H1 (cell line): Measurements from ENCODE around the gene GPRIN1. TPM values are rescaled to one million over a fixed set of nuclear protein-coding genes. Genes with fewer than 3 reads are reported as not detected.

Experiments used
- CTCF ChIA-PET: fragments of 300-600 bp; sonication (Branson Sonifier 250); formaldehyde crosslinking; loops from one replicate; lab custom pipeline; 2021; ENCODE audit not compliant: partially characterized antibody; lab: Charles Lee
- POLR2A ChIA-PET: fragments of 300-600 bp; sonication (Branson Sonifier 250); formaldehyde crosslinking; loops from one replicate; lab custom pipeline; 2021; ENCODE audit warnings: inconsistent platforms; ENCODE audit not compliant: partially characterized antibody; lab: Charles Lee
- DNase-seq, 2 experiments: peaks; one replicate each; pipeline versions ENCODE4 v3.0.0 to v3.0.0-alpha.2; 2010 to 2022; ENCODE audit warnings: low spot score in 2 of 2, low read depth in 1 of 2, mixed read lengths in 1 of 2
- FAIRE-seq: peaks from 2 replicates; lab custom pipeline; 2011; peaks lifted over from hg19 to GRCh38; lab: Jason Lieb, UNC
- H2AFZ ChIP-seq: 2 replicates; pipeline ENCODE4 v1.8.1; 2012; ENCODE audit warnings: low read length, inconsistent platforms
- H2AK5ac ChIP-seq: 2 replicates; pipeline ENCODE4 v1.6.1; 2013; ENCODE audit warnings: low read depth, low read length
- H2BK120ac ChIP-seq: replicated peaks from 2 replicates; pipeline ENCODE3; 2013; ENCODE audit warnings: low read depth, low read length, inconsistent platforms
- H2BK12ac ChIP-seq: 2 replicates; pipeline ENCODE4 v1.6.1; 2013; ENCODE audit warnings: low read depth, low read length
- H2BK15ac ChIP-seq: 2 replicates; pipeline ENCODE4 v1.6.1; 2013; ENCODE audit warnings: low read length
- H2BK20ac ChIP-seq: 2 replicates; pipeline ENCODE4 v1.6.1; 2013; ENCODE audit warnings: low read length
- H2BK5ac ChIP-seq: 2 replicates; pipeline ENCODE4 v1.6.1; 2013; ENCODE audit warnings: low read depth, low read length
- H3K14ac ChIP-seq: 2 replicates; pipeline ENCODE4 v1.6.1; 2013; ENCODE audit warnings: inconsistent platforms; ENCODE audit not compliant: insufficient read length
- H3K18ac ChIP-seq: 2 replicates; pipeline ENCODE4 v1.6.1; 2013; ENCODE audit warnings: low read length; ENCODE audit errors: extremely low read depth
- H3K23ac ChIP-seq: 2 replicates; pipeline ENCODE4 v1.6.1; 2013; ENCODE audit warnings: inconsistent platforms; ENCODE audit not compliant: insufficient read length
- H3K23me2 ChIP-seq: 2 replicates; pipeline ENCODE4 v1.6.1; 2013; ENCODE audit warnings: low read depth, low read length
- H3K27ac ChIP-seq: 2 replicates; pipeline ENCODE4 v1.6.1; 2011; ENCODE audit warnings: low read depth, low read length, inconsistent platforms
- H3K27me3 ChIP-seq, 4 experiments: replicated peaks in 1 of 4; 1 replicate in 1 of 4; 2 replicates in 3 of 4; pipeline versions ENCODE4 v1.6.1 to v1.8.1; 2011 to 2013; ENCODE audit warnings: low read length in 3 of 4, mild to moderate bottlenecking in 3 of 4, inconsistent platforms in 2 of 4, mixed read lengths in 2 of 4, moderate library complexity in 1 of 4; ENCODE audit not compliant: control insufficient read depth in 3 of 4, insufficient read depth in 3 of 4; ENCODE audit errors: extremely low read depth in 1 of 4
- H3K36me3 ChIP-seq, 4 experiments: 2 replicates each; pipeline versions ENCODE4 v1.6.1 to v1.8.1; 2011 to 2013; ENCODE audit warnings: mild to moderate bottlenecking in 4 of 4, low read length in 3 of 4, moderate library complexity in 2 of 4, control low read depth in 1 of 4, inconsistent platforms in 1 of 4; ENCODE audit not compliant: insufficient read depth in 4 of 4, control insufficient read depth in 2 of 4
- H3K4ac ChIP-seq: replicated peaks from 2 replicates; pipeline ENCODE3; 2013; ENCODE audit warnings: low read length, low read depth, mixed read lengths, inconsistent platforms; ENCODE audit not compliant: insufficient read length
- H3K4me1 ChIP-seq, 4 experiments: replicated peaks in 1 of 4; 1 replicate in 1 of 4; 2 replicates in 3 of 4; pipeline versions ENCODE4 v1.6.1 to v1.8.1; 2011 to 2013; ENCODE audit warnings: low read length in 3 of 4, inconsistent platforms in 2 of 4, mixed read lengths in 1 of 4; ENCODE audit not compliant: insufficient read depth in 4 of 4, control insufficient read depth in 3 of 4
- H3K4me2 ChIP-seq, 2 experiments: 2 replicates each; pipeline versions ENCODE4 v1.6.1 to v1.8.1; 2011 to 2013; ENCODE audit warnings: low read depth in 2 of 2, low read length in 2 of 2, control low read depth in 1 of 2, inconsistent platforms in 1 of 2, mild to moderate bottlenecking in 1 of 2; ENCODE audit not compliant: insufficient read depth in 1 of 2
- H3K4me3 ChIP-seq, 4 experiments: fragments of 200-600, 300-600 bp in 1 of 4; sonication (generic), shearing (Covaris generic), sonication (Bioruptor Twin) in 1 of 4; 2 replicates each; pipeline versions ENCODE4 v1.5.1 to v1.8.1; 2011 to 2016; ENCODE audit warnings: low read length in 4 of 4, low read depth in 3 of 4, control low read depth in 2 of 4, inconsistent platforms in 2 of 4, mild to moderate bottlenecking in 2 of 4, mixed read lengths in 1 of 4, moderate library complexity in 1 of 4; ENCODE audit not compliant: insufficient read depth in 2 of 4; ENCODE audit errors: extremely low read depth in 1 of 4
- H3K56ac ChIP-seq: replicated peaks from 2 replicates; pipeline ENCODE3; 2013; ENCODE audit warnings: low read depth, mild to moderate bottlenecking, mixed read lengths, low read length, inconsistent platforms; ENCODE audit not compliant: insufficient read length
- H3K79me1 ChIP-seq: 2 replicates; pipeline ENCODE4 v1.6.1; 2013; ENCODE audit warnings: low read depth, low read length, control low read depth
- H3K79me2 ChIP-seq, 2 experiments: 2 replicates each; pipeline versions ENCODE4 v1.6.1 to v1.8.1; 2012 to 2013; ENCODE audit warnings: low read length in 2 of 2, mild to moderate bottlenecking in 2 of 2, inconsistent platforms in 1 of 2; ENCODE audit not compliant: insufficient read depth in 2 of 2, control insufficient read depth in 1 of 2
- H3K9ac ChIP-seq, 4 experiments: replicated peaks in 1 of 4; 1 replicate in 1 of 4; 2 replicates in 3 of 4; pipeline versions ENCODE4 v1.6.1 to v1.8.1; 2011 to 2013; ENCODE audit warnings: low read depth in 3 of 4, low read length in 3 of 4, control low read depth in 2 of 4, mild to moderate bottlenecking in 2 of 4, moderate library complexity in 2 of 4, inconsistent platforms in 1 of 4; ENCODE audit errors: extremely low read depth in 1 of 4
- H3K9me3 ChIP-seq, 2 experiments: 2 replicates each; pipeline versions ENCODE4 v1.6.1 to v1.8.1; 2012 to 2013; ENCODE audit warnings: mild to moderate bottlenecking in 2 of 2, moderate library complexity in 2 of 2, control low read depth in 1 of 2, inconsistent platforms in 1 of 2, low read depth in 1 of 2, low read length in 1 of 2, mixed read lengths in 1 of 2; ENCODE audit not compliant: insufficient read depth in 2 of 2
- H4K20me1 ChIP-seq, 2 experiments: replicated peaks in 1 of 2; 2 replicates each; pipeline versions ENCODE3 to v1.8.1; 2011 to 2013; ENCODE audit warnings: inconsistent platforms in 2 of 2, low read length in 2 of 2, mild to moderate bottlenecking in 1 of 2; ENCODE audit not compliant: insufficient read depth in 2 of 2, control insufficient read depth in 1 of 2
- H4K5ac ChIP-seq: 2 replicates; pipeline ENCODE4 v1.6.1; 2013; ENCODE audit warnings: low read length, low read depth, mixed read lengths, inconsistent platforms; ENCODE audit not compliant: insufficient read length
- H4K8ac ChIP-seq: 2 replicates; pipeline ENCODE4 v1.8.0; 2013; ENCODE audit warnings: mild to moderate bottlenecking, moderate library complexity, low read length, inconsistent platforms; ENCODE audit not compliant: insufficient read depth; ENCODE audit errors: extremely low read depth
- H4K91ac ChIP-seq: replicated peaks from 2 replicates; pipeline ENCODE3; 2013; ENCODE audit warnings: low read length, mixed read lengths, inconsistent platforms; ENCODE audit not compliant: insufficient read length
- BACH1 ChIP-seq: IDR thresholded peaks from 2 replicates; pipeline ENCODE4 v1.6.1; 2012; ENCODE audit warnings: low read length, improper control_type of control experiment
- CBX8 ChIP-seq: fragments of 300-800, 300-1000 bp; sonication (generic); IDR thresholded peaks from 2 replicates; pipeline ENCODE4 v1.7.1; 2016; ENCODE audit warnings: low read depth, low read length, borderline replicate concordance
- CHD2 ChIP-seq: IDR thresholded peaks from 2 replicates; pipeline ENCODE4 v1.6.1; 2012; ENCODE audit warnings: low read length, improper control_type of control experiment
- CTBP2 ChIP-seq: IDR thresholded peaks from 2 replicates; pipeline ENCODE4 v1.7.0; 2011; ENCODE audit warnings: borderline replicate concordance, mild to moderate bottlenecking, moderate library complexity, mixed read lengths, low read length; ENCODE audit not compliant: insufficient read depth, insufficient read length
- EZH2 ChIP-seq: fragments of 200-600 bp; sonication (generic); IDR thresholded peaks from 2 replicates; pipeline ENCODE4 v1.7.1; 2012; ENCODE audit warnings: low read depth, mild to moderate bottlenecking, moderate library complexity, low read length, inconsistent platforms; ENCODE audit not compliant: severe bottlenecking
- KDM5A ChIP-seq: fragments of 200-600 bp; IDR thresholded peaks from 2 replicates; pipeline ENCODE4 v1.7.1; 2012; ENCODE audit warnings: mild to moderate bottlenecking, low read length, inconsistent platforms, mixed read lengths
- RBBP5 ChIP-seq: IDR thresholded peaks from 2 replicates; pipeline ENCODE4 v1.7.1; 2012; ENCODE audit warnings: low read depth, mild to moderate bottlenecking, inconsistent platforms, low read length, moderate library complexity, borderline replicate concordance
- RNF2 ChIP-seq: fragments of 200-900, 300-1000 bp; sonication (generic); IDR thresholded peaks from 2 replicates; pipeline ENCODE4 v1.7.1; 2016; ENCODE audit warnings: borderline replicate concordance, low read depth, mild to moderate bottlenecking, antibody characterized with exemption, low read length; ENCODE audit not compliant: poor library complexity, severe bottlenecking; ENCODE audit errors: missing control alignments
- SP4 ChIP-seq: IDR thresholded peaks from 2 replicates; pipeline ENCODE4 v1.6.1; 2012; ENCODE audit warnings: low read length, inconsistent platforms
- TBP ChIP-seq: IDR thresholded peaks from 2 replicates; pipeline ENCODE4 v1.6.1; 2011; ENCODE audit warnings: low read depth, low read length, improper control_type of control experiment
- TEAD4 ChIP-seq: IDR thresholded peaks from 2 replicates; pipeline ENCODE4 v1.6.1; 2012; ENCODE audit warnings: low read depth, low read length, inconsistent platforms, mixed read lengths
- WGBS, 2 experiments: shearing (Covaris generic) in 1 of 2; methylation state at CpG; one replicate each; pipeline versions ENCODE4 v1.1.6 to v1.1.7; 2013 to 2015; ENCODE audit warnings: low lambda C conversion rate in 2 of 2, mixed read lengths in 2 of 2, inconsistent platforms in 1 of 2, low coverage in 1 of 2, missing lambda C conversion rate in 1 of 2; ENCODE audit not compliant: insufficient replicate concordance in 2 of 2, insufficient coverage in 1 of 2, insufficient read length in 1 of 2; ENCODE audit errors: extremely low coverage in 1 of 2, missing lambda C conversion rate in 1 of 2; 5-methylcytosine and 5-hydroxymethylcytosine counted together
- polyA plus RNA-seq, 7 experiments: library from polyadenylated mRNA; depleted of rRNA in 3 of 7; stranded (reverse) in 5 of 7; unstranded in 2 of 7; fragments of >200 nt in 5 of 7; fragments of 200-250 nt in 2 of 7; gene quantifications; 1 replicate in 5 of 7; 2 replicates in 1 of 7; 4 replicates in 1 of 7; pipeline versions ENCODE4 v1.2.1 to v1.2.3, GENCODE V29; 2011 to 2013; ENCODE audit warnings: missing spikeins in 2 of 7, mixed read lengths in 2 of 7
- total RNA-seq: library from RNA; stranded (reverse); fragmentation: NEBNext Ultra II Directional; extraction: Animal tissue kit (Norgen Biotek cat#: 25700); gene quantifications from 2 replicates; pipeline ENCODE4 v1.2.1, GENCODE V29; 2021

GPRIN1 gene
- total and polyA plus RNA-seq, 2 of the 8 experiments (the other 6 are each of a cell fraction or from before 2014, with no cell fraction given): 3.3 to 12.0 TPM

- no peak overlapping the region for H3K4ac ChIP-seq
- 83% methylated on average over 18 of the region's 18 CpGs; no CpG with 5 or more reads in 1 of the 2 experiments for WGBS, 2 experiments
- no peak overlapping the region for H3K4me3 ChIP-seq
- ChIA-PET POLR2A (interaction anchor here (0.8 to 1.5 kb wide), 2 partner anchors 34 to 443 kb away, joined by 3 to 4 read pairs; no protein-coding TSS in a partner anchor), CTCF (interaction anchor here (1.0 to 35.1 kb wide), 6 partner anchors 9 to 459 kb away, joined by 3 to 859 read pairs (median 4); no protein-coding TSS in a partner anchor)
- no peak overlapping the region for H4K5ac ChIP-seq
- no peaks in the 10 kb centered on the region for H3K9me3 ChIP-seq
- DNase-seq: no peak
- no peak for FAIRE-seq
- no peak overlapping the region for H3K56ac ChIP-seq
- H4K20me1 ChIP-seq: peaks cover under 1 to 11% of the 10 kb centered on the region in 2 experiments
- no peaks in the 10 kb centered on the region for H3K27me3 ChIP-seq
- H2AK5ac ChIP-seq: no peak overlapping the region
- no peak overlapping the region for H3K14ac ChIP-seq
- H2BK5ac ChIP-seq: no peak overlapping the region
- no peak overlapping the region for H2BK120ac ChIP-seq
- peaks cover 0 to 6% (median 2%) of the 10 kb centered on the region in 4 experiments; a peak in 3 of 8 replicates for H3K36me3 ChIP-seq
- no peak overlapping the region for H2AFZ ChIP-seq
- peaks cover 0 to 16% (median 3%) of the 10 kb centered on the region in 4 experiments; a peak in 4 of 7 replicates for H3K4me1 ChIP-seq
- no peak overlapping the region; the same call in 1 of the 2 replicates for H3K27ac ChIP-seq
- no peak overlapping the region for H4K8ac ChIP-seq
- no peak overlapping the region for H2BK15ac ChIP-seq
- no peak overlapping the region for H4K91ac ChIP-seq
- no peak overlapping the region for H3K9ac ChIP-seq
- H3K23me2 ChIP-seq: no peaks in the 10 kb centered on the region
- no peak overlapping the region for H3K18ac ChIP-seq
- peaks cover 0 to 18% of the 10 kb centered on the region in 2 experiments; a peak in 1 of 4 replicates for H3K79me2 ChIP-seq
- H2BK20ac ChIP-seq: no peak overlapping the region
- no peak overlapping the region for H2BK12ac ChIP-seq
- H3K79me1 ChIP-seq: peaks cover 10% of the 10 kb centered on the region
- no peak overlapping the region for H3K23ac ChIP-seq
- no peak overlapping the region for H3K4me2 ChIP-seq
- TF ChIP-seq TEAD4 (no peak), CHD2 (no peak), CTBP2 (no peak), KDM5A (no peak), SP4 (no peak), TBP (no peak), RBBP5 (no peak), EZH2 (no peak), RNF2 (no peak), CBX8 (no peak), BACH1 (no peak)
Observed at GRCh38 chr5:176653401-176654385, 43.7 kb upstream of the GPRIN1 start.
